ENCODE data around the gene SPTSSA.
A peak's percentile ranks its signal among the peaks of the same experiment; 100 is the strongest.
"Not testable (repeated sequence)": the region's sequence is repeated elsewhere in the genome, so short reads cannot be mapped to it uniquely, and the experiment has no call there.

The SPTSSA gene

GRCh38 chr14:34470319-34470718 lies 8.3 kb upstream of the SPTSSA start:
- DNase-seq, result no peak

GRCh38 chr14:34466691-34467090 lies 4.7 kb upstream of the SPTSSA start:
- no peak for DNase-seq

- no peak for DNase-seq
Measured at GRCh38 chr14:34465069-34465859, 3.2 kb upstream of the SPTSSA start.

GRCh38 chr14:34463598-34463961 lies 1.5 kb upstream of the SPTSSA start:
- no peak for DNase-seq

GRCh38 chr14:34461334-34462131 lies 507 bp downstream of the SPTSSA start:
- DNase-seq, result peak in 4 of 6 experiments; percentile 13 to 47 (median 19)

GRCh38 chr14:34460841-34461240 lies 1.2 kb downstream of the SPTSSA start:
- no peak for DNase-seq

GRCh38 chr14:34460295-34460694 lies 1.7 kb downstream of the SPTSSA start:
- DNase-seq, result no peak

- DNase-seq, result no peak
Measured at GRCh38 chr14:34457186-34457585, 4.9 kb downstream of the SPTSSA start.

- no peak for DNase-seq
Measured at GRCh38 chr14:34453226-34453625, 8.8 kb downstream of the SPTSSA start.

- no peak for DNase-seq
Measured at GRCh38 chr14:34452258-34452822, 9.7 kb downstream of the SPTSSA start.

- no peak for DNase-seq
Measured at GRCh38 chr14:34450958-34451357, 11.1 kb downstream of the SPTSSA start.

- no peak for DNase-seq
Measured at GRCh38 chr14:34450542-34450915, 11.5 kb downstream of the SPTSSA start.

- no peak for DNase-seq
Measured at GRCh38 chr14:34449819-34450541, 12.1 kb downstream of the SPTSSA start.

GRCh38 chr14:34439090-34439489 lies 22.9 kb downstream of the SPTSSA start:
- no peak for DNase-seq

- DNase-seq, result no peak
Measured at GRCh38 chr14:34438438-34438837, 23.6 kb downstream of the SPTSSA start.

GRCh38 chr14:34437729-34438080 lies 24.3 kb downstream of the SPTSSA start:
- no peak for DNase-seq

- DNase-seq, result no peak
Measured at GRCh38 chr14:34436960-34437728, 24.9 kb downstream of the SPTSSA start.

- no peak for DNase-seq
Measured at GRCh38 chr14:34436118-34436905, 25.7 kb downstream of the SPTSSA start.

GRCh38 chr14:34433957-34434356 lies 28.1 kb downstream of the SPTSSA start:
- DNase-seq, result no peak

- DNase-seq, result not testable (repeated sequence)
Measured at GRCh38 chr14:34428102-34428466, 34.0 kb downstream of the SPTSSA start.

Data from stimulated activated naive CD4-positive, alpha-beta T cell (primary cell).